OCI-LY1 (cell line): ENCODE results near the gene VAV3.

ENCODE experiments used
- EZH2 ChIP-seq: fragments of 200-600 bp; sonication (generic), shearing (Covaris generic); IDR thresholded peaks from 2 replicates; pipeline ENCODE4 v1.8.0; 2017; ENCODE audit warnings: borderline replicate concordance, mixed run types, mild to moderate bottlenecking, antibody characterized with exemption, low read length, moderate library complexity, mixed read lengths
- TF ChIP-seq, protein P1 (sequence below): fragments of 200-600 bp; sonication (generic), shearing (Covaris generic); IDR thresholded peaks from 2 replicates; pipeline ENCODE4 v1.5.1; 2017; ENCODE audit warnings: mild to moderate bottlenecking, antibody characterized with exemption, low read length, moderate library complexity, mixed read lengths

DNA sequence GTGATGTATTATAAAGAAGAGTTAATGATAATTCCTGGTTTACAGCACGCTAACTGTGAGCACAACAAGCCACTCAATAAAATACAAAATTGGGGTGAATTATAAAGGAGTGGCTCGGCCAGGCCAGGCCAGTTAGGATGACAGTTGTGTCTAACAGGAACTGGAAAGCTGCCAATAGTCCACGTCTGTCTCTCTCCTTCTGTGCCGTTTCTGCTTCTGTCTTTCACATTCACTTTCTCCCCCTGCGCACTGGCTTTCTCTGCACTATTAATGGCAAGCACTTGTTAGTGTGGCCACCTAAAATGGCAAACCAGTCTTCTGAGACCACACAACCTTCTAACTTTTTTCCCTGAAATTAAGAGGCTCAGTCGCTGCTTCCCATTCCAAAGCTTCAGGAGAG, 429.9 kb downstream of the VAV3 start:
- TF ChIP-seq EZH2 = no peak
- TF ChIP-seq, protein P1, sequence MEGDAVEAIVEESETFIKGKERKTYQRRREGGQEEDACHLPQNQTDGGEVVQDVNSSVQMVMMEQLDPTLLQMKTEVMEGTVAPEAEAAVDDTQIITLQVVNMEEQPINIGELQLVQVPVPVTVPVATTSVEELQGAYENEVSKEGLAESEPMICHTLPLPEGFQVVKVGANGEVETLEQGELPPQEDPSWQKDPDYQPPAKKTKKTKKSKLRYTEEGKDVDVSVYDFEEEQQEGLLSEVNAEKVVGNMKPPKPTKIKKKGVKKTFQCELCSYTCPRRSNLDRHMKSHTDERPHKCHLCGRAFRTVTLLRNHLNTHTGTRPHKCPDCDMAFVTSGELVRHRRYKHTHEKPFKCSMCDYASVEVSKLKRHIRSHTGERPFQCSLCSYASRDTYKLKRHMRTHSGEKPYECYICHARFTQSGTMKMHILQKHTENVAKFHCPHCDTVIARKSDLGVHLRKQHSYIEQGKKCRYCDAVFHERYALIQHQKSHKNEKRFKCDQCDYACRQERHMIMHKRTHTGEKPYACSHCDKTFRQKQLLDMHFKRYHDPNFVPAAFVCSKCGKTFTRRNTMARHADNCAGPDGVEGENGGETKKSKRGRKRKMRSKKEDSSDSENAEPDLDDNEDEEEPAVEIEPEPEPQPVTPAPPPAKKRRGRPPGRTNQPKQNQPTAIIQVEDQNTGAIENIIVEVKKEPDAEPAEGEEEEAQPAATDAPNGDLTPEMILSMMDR = no peak
